Effector CD8-positive, alpha-beta T cell (primary cell): ENCODE measurements around the gene MECR.

Experiments
- DNase-seq: peaks from one replicate; lab custom pipeline; 2025; lab: John Stamatoyannopoulos, UW
- total RNA-seq, 4 experiments: gene quantifications; one replicate each; lab custom pipeline; 2026; lab: John Stamatoyannopoulos, UW

MECR gene, protein sequence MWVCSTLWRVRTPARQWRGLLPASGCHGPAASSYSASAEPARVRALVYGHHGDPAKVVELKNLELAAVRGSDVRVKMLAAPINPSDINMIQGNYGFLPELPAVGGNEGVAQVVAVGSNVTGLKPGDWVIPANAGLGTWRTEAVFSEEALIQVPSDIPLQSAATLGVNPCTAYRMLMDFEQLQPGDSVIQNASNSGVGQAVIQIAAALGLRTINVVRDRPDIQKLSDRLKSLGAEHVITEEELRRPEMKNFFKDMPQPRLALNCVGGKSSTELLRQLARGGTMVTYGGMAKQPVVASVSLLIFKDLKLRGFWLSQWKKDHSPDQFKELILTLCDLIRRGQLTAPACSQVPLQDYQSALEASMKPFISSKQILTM
- 7.7 to 14.6 (median 9.3) reads per million in 4 experiments for total RNA-seq

- DNase-seq, result peak; percentile 89
These were observed at the start of gene MECR for GRCh38 chr1:29230553-29231378. MECR (minus strand) TSS chr1:29230934; CDS start chr1:29230906, 28 bp downstream.

DNA sequence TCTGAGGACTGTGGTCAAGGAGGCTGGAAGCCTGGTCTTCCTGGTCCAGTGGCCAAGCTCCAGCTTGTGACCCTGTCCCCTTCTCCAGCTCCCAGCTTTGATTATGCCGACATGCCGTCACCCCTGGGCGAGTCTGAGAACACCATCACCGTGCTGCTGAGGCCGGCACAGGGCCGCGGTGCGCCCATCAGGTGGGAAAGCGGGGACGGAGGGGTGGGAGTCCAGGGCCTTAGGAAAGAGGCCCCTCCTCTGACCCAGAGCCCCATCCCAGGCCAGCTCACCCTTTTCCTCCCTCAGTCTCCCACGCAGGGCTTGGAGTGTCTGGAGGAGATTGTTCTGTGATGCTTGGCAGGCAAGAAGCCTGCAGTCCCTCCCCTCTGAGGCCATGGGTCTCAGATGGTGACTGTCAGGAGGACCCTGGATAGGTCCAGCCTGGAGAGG, 49.2 kb upstream of the MECR start:
- DNase-seq, result no peak

DNA sequence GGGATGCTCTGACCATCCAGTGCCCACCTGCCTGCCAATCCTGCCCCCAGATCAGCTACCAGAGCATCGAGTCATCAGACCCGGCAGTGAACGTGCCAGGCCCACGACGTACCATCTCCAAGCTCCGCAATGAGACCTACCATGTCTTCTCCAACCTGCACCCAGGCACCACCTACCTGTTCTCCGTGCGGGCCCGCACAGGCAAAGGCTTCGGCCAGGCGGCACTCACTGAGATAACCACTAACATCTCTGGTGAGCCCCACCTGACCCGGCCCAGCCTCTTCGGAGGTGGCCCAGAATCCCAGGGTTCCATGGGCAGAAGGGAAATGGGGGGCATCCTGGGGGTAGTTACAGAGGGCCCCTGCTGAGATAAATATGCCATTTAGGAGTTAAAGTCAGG, 48.7 kb upstream of the MECR start:
- no peak for DNase-seq

DNA sequence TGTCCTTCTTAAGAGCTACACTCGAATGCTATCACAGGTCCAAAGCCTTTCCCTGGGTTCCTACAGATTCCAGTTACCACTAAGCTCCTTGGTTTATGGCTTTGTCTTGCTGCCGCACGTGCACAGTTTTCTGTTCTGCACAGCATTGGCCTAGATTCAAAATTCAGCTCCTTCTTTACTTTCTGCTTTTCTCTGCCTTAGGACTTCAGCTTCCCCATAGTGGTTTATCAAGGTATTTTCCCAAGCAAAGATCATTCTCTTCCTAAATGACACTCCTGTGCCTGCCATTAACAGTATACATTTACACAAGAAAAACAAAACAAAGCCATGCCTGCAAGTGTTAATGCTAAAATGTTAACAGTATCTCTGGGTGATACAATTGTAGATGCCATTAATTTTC, 47.4 kb upstream of the MECR start:
- no peak for DNase-seq

DNA sequence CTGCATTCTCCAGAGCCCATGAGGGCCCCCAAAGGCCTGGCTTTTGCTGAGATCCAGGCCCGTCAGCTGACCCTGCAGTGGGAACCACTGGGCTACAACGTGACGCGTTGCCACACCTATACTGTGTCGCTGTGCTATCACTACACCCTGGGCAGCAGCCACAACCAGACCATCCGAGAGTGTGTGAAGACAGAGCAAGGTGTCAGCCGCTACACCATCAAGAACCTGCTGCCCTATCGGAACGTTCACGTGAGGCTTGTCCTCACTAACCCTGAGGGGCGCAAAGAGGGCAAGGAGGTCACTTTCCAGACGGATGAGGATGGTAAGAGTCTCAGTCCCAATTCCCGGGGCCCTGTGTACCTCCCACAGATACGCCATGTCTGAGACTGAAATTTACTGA, 44.7 kb upstream of the MECR start:
- DNase-seq, result no peak

DNA sequence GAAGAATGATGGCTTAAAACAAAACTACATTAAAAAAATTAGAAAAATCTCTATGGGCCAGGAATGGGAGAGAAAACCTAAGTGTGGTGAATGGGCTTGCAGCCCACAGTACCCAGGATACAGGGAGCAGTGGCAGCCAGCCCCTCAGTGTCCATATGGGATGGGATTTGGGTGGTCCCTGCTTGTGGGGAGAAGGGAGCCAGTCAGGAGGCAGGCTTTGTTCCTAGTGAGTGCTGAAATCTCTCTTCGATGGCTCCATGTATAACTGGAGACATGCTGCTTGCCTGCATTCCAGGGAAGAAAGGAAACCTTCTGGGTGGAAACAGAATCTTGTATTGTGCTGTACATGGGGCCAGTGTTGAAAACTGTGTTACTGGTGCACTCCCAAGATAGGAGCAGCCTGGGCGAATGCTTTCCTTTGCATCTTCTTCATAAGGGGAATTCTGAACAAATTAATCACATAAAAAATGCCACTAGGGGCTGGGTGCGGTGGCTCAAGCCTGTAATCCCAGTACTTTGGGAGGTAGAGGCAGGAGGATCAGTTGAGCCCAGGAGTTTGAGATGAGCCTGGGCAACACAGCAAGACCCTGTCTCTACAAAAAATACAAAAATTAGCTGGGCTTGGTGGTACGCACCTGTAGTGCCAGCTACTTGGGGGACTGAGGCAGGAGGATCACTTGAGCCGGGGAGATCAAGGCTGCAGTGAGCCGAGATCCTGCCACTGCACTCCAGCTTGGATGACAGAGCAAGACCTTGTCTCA, 41.6 kb upstream of the MECR start:
- DNase-seq, result no peak

GRCh38 chr1:29271724-29272123, 41.0 kb upstream of the MECR start:
- no peak for DNase-seq

- no peak for DNase-seq
These were observed 40.3 kb upstream of the MECR start for GRCh38 chr1:29270929-29271521.

- DNase-seq, result no peak
These were observed 38.6 kb upstream of the MECR start for GRCh38 chr1:29269382-29269781.

- DNase-seq, result no peak
These were observed 36.8 kb upstream of the MECR start for GRCh38 chr1:29267321-29268070.

DNA sequence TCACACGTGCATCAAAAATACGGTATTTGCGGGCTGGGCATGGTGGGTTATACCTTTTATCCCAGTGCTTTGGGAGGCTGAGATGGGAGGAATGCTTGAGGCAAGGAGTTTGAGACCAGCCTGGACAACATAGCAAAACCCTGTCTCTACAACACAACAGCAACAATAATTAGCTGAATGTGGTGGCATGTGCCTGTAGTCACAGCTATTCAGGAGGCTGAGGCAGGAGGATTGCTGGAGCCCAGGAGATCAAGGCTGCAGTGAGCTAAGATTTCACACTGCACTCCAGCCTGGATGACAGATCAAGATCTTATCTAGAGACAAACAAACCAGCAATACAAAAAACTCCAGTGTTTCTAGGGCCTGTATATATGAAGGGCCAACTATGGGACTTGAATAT, 36.2 kb upstream of the MECR start:
- no peak for DNase-seq

DNA sequence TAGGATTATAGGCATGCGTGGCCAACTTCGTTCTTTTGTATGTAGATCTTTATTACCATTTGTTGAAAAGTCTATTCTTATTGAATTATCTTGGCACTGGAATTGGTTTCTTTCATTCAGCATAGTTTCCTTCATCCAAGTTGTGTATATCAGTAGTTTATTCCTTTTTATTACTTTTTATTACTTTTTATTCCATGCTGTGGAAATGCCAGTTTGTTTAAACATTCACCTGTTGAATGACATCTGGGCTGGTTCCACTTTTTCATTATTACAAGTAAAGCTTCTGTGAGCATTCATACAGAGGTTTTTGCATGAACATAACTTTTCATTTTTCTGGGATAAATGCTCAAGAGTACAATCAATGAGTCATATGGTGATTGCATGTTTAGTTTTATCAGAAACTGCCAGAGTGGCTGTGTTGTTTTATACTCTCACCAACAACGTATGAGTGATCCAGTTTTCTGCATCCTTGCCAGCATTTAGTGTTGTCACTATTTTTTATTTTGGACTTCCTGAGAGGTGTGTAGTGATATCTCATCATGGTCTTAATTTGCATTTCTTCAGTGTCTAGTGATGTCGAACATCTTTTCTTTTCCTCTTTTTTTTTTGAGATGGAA, 34.1 kb upstream of the MECR start:
- DNase-seq, result no peak

- DNase-seq, result no peak
These were observed 29.8 kb upstream of the MECR start for GRCh38 chr1:29260531-29260930.

- peak; percentile 6 for DNase-seq
These were observed 29.2 kb upstream of the MECR start for GRCh38 chr1:29259802-29260441.

DNA sequence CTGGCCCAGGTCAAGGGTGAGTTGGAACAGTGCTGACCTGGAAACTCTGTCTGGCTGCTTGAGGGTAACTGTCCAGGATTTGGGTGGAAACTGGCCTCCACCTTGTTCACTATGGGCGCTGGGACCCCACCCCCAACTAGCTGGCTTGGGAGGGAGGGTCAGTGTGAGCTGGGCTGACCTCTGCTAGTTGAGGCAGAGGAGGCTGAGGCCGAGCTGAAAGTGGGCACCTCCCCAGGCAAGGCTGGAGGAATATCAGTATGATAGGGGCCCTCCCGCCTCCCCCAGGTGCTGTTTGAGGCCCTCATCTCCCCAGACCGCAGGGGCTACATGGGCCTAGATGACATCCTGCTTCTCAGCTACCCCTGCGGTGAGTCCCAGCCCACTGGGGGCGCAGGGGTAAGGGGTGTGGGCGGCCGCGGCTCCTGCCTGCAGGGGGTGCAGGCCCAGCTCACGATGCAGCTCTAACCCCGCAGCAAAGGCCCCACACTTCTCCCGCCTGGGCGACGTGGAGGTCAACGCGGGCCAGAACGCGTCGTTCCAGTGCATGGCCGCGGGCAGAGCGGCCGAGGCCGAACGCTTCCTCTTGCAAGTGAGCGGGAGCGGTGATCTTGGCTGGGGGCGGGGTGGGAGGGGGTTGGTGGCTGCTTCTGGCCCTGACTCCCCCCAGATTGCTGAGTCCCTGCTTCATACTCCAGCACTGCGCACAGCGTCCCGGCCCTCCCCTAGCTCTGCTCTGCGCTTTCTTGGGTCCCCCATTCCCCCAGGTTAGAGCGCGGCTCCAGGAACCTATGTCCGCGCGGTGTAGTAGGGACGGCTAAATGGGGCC, 28.5 kb upstream of the MECR start:
- no peak for DNase-seq

- DNase-seq, result no peak
These were observed 27.6 kb upstream of the MECR start for GRCh38 chr1:29258189-29258975.

DNA sequence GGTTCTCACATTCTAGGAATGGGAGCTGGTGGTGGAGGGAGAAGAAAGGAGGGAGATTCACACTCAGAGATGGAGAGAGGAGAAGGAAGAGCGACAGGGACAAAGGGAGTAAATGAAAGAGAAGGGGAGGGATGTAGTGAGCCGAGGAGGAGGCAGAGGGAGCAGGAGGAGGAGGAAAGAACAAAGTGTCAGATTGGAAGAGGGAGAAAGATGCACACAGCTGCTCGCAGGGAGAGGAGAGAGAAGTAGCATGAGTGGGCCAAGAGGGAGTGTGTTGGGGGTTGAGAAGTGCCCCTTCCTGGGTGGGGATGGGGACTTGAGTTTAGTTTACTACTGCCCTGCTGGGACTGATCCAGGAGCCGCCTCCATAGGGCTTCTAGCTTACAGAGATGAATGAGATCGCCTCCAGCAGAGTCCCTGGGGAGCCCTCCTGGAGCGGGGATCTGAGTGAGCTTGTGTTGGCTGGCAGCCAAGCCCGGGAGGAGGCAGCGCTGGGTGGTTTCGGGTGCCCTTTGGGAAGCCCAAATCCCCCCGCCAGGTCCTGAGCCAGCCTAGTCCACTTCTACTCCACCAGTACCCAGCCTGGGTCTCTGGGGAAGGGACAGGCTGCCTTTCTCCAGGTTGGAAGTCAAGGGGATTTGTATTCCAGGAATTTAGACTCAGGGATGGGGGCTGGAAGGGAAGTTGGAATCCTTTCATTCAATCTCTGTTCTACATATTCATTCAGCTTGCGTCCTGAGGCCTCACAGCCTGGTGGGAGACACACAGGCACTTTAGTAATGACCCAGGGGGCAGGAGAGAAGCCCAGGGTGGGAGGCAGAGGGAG, 26.5 kb upstream of the MECR start:
- DNase-seq, result no peak

DNA sequence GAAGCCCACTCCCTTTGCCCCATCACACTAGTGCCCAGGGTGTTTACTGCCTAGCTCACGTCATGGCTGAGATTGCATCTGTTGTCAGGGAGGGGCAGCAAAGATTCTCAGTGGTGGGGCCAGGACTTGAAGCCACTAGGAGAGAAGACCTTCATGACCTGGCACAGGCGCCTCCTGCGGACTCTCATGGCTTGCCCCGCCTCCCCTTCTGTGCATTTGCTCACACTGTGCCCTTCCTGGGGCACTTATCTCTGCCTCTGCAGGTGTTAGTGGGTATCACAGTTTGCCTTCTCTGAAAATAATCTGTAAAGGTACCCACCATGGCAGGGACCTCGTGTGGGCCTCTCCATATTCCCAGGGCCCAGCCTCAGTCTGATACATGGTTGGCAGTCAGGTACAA, 25.7 kb upstream of the MECR start:
- DNase-seq, result no peak
